Epithelial cell of prostate (primary cell): ENCODE results near the gene TNRC6B.
"Not testable (repeated sequence)": the region's sequence is repeated elsewhere in the genome, so short reads cannot be mapped to it uniquely, and the experiment has no call there.

Experiments used
- DNase-seq: peaks from one replicate; pipeline ENCODE4 v3.0.0-alpha.2; 2011; ENCODE audit warnings: low read depth, low spot score
- H3K27ac ChIP-seq: fragments of 450-650 bp; 2 replicates; pipeline ENCODE4 v1.5.1; 2017; ENCODE audit warnings: mild to moderate bottlenecking

Gene TNRC6B

DNA sequence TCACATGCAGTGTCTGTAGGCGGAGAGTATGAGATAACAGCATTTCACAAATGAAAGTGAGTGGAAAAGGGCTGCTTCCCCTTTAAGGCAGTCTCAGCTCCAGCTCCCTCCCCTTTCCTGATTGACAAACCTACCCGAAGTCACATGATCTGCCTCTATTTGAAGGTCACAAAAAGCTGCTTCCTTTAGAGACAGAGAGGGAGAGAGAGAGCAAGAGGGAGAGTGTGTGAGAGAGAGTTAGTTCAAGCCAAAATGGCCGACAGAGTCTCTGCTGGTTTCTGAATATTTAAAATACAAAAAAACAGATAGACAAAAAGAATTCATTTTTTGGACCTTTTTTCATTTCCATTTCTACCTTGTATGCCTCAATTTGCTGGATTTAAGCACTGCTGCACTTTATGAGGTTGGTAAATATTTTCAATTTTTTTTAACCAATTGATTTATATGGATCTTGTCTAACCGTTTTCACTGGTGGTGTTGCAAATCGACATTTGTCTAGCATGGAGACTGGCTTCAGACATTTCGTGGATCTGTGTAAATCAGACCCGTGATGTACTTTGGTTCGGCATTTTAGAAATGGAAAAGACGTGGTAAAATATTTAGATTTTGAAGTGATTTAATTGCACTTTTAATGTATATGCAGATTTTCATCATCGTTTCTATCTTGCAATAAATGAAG lies at the start of gene TNRC6B:
TNRC6B (plus strand) TSS at position 188 of the 679 bp plus-strand sequence; CDS start at position 399, 211 bp downstream.
- peak within 1 kb of the TSS; percentile 61 for H3K27ac ChIP-seq
- peak; percentile 91 for DNase-seq

GRCh38 chr22:40128989-40129388 lies 48.7 kb upstream of the TNRC6B start:
- no peak overlapping the region for H3K27ac ChIP-seq
- DNase-seq: no peak

DNA sequence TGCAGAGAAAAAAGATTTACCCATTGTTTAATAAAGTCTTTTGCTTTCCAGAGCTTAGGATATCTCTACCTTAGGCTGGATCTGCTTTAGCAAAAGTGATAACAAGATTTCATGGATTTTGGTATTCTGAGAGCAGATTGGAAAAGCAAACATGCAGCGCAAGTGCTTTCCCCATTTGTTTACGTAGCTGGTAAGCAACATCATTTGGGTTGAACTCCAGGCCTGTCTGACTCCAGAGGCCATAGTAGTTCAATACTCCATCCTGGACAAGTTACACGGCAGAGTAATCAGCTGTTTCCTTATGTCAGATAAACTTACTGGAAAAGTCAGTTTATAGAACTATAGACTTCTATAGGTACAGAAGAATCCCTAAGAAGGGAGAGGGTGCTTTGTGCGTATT lies 40.6 kb upstream of the TNRC6B start:
- DNase-seq: no peak
- H3K27ac ChIP-seq: no peak overlapping the region

GRCh38 chr22:40138866-40139265 lies 38.9 kb upstream of the TNRC6B start:
- H3K27ac ChIP-seq: no peak overlapping the region
- no peak for DNase-seq

DNA sequence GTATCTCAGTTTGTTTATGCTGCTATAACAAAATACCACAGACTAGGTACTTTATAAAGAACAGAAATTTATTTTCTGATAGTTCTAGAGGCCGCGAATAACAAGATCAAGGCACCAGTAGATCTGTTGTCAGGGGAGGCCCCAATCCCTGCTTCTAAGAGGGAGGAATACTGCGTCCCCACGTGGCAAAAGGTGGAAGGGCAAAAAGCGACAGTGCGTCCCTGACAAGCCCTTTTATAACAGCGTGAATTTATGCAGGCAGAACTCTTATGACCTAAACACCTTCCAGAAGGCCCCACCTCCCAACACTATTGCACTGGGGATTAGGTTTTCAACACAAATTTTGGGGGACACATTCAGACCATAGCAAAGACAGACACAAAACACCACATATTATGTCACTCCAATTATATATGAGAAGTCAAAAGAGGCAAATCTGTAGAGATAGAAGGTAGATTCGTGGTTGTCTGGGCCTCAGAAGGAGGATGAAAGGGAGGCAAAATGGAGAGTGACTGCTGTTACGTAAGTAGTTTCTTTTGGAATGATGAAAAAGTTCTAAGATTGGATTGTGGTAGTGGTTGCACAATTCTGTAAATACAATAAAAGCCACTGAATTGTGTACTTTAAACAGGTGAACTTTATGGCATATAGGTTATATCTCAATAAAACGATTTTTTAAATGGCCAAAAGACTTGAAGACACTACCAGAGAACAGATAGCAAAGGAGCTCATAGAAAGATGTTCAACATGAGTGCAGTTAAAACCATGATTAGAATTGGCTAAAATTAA lies 30.1 kb upstream of the TNRC6B start:
- no peak overlapping the region for H3K27ac ChIP-seq
- no peak for DNase-seq

DNA sequence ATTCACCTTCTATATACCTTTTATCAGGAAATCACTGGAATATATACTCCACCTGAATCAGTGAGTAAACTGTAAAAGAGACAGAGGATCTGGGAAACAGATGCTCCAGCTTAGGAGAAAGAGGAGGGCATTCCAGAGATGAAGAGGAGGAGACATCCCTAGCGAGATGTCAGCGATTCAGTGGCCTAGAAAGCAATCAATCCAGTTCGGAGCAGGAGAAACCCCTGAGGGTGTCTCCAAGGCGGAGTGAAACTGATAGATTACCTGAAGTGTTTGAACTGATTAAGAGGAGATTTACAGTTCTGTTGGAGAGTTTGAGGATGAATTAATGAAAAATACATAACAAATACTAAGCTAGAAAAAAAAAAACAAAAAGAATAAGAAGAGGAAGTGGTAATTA lies 24.5 kb upstream of the TNRC6B start:
- no peak for DNase-seq
- no peak overlapping the region for H3K27ac ChIP-seq

DNA sequence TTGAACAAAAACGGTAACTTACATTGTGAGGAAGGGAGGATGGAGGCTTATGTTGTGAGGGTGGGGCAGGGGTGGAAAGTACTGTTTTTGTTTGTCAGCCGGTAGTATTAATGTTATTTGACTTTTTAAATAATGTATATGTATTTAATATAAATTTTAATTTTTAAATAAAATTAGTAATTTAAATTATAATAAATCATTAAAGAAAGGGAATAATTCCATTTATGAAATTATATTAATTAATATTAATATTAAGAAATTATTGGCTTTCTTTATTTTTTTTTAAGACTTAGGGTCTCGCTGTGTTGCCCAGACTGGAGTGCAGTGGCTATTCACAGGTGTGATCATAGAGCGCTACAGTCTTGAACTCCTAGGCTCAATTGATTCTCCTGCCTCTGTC lies 24.0 kb upstream of the TNRC6B start:
- no peak for DNase-seq
- H3K27ac ChIP-seq: no peak overlapping the region

GRCh38 chr22:40156001-40156516 lies 21.7 kb upstream of the TNRC6B start:
- H3K27ac ChIP-seq: no peak overlapping the region
- DNase-seq: peak; percentile 55

DNA sequence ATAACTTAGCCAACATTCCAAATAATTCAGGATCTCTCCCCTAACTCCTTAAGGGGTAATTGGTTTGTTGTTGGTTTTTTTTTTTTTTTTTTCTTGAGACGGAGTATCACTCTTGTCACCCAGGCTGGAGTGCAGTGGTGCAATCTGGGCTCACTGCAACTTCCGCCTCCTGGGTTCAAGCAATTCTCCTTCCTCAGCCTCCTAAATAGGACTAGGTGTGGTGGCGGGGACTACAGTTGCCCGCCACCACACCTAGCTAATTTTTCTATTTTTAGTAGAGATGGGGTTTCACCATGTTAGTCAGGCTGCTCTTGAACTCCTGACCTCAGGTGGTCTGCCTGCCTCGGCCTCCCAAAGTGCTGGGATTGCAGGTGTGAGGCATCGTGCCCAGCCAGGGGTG lies 21.0 kb upstream of the TNRC6B start:
- DNase-seq, H3K27ac ChIP-seq: not testable (repeated sequence)

GRCh38 chr22:40157330-40157945 lies 20.3 kb upstream of the TNRC6B start:
- DNase-seq: no peak
- H3K27ac ChIP-seq: no peak overlapping the region

DNA sequence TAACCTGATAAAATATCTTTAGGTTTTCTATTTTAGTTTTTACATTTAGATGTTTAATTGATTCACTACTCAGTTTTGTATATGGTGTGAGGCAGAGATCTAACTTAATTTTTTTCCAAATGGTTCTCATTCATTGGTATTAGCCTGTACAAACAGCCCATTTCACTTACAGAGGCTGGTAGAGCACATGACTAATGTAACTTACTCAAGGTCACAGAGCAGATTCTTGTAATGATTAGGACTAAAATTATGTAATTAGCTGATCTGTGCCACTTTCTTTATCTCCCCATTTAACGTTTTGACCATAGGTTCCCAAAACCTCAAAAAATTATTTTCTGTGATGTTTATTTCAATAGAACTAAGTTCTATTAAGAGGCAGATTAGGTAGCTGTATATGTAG lies 16.5 kb upstream of the TNRC6B start:
- no peak overlapping the region for H3K27ac ChIP-seq
- no peak for DNase-seq

DNA sequence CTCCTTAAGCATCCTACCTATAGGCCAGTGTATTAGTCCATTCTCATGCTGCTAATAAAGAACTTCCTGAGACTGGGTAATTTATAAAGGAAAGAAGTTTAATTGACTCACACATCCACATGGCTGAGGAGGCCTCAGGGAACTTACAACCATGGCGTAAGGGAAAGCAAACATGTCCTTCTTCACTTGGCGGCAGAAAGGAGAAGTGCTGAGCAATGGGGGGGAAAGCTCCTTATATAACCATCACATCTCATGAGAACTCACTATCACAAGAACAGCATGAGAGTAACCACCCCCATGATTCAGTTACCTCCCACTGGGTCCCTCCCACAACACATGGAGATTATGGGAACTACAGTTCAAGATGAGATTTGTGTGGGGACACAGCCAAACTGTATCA lies 12.2 kb upstream of the TNRC6B start:
- H3K27ac ChIP-seq, DNase-seq: not testable (repeated sequence)

DNA sequence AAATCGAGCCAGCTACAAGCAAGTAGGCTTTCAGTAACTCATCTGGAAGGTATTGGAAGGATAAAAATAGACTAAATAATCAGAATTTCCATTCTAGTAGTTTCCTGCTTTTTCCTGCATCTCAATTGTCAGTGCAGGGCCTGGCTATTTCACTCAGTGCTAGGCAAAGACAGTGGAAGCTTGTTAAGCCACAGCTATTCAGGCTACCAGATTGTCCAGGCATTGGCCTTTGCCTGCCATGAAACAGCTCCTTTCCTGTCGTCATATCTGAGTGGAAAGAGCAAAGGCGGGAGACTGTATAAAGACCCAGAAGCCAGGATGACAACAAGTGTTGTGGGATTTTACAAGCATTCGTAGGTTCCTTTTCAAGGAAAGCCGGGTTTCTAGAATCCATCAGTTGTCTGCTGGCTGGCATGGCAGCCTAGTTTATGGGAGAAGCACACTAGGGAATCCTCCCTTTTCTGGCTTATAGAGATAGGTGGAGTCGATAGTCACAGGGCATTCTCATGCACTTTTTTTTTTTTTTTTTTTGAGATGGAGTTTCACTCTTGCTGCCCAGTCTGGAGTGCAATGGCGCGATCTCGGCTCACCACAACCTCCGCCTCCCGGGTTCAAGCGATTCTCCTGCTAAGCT lies 2.0 kb upstream of the TNRC6B start:
- H3K27ac ChIP-seq: no peak overlapping the region
- DNase-seq: no peak

- peak overlapping the region; percentile 61 for H3K27ac ChIP-seq
- DNase-seq: peak; percentile 40
Observed at GRCh38 chr22:40176921-40177737, 596 bp upstream of the TNRC6B start.

DNA sequence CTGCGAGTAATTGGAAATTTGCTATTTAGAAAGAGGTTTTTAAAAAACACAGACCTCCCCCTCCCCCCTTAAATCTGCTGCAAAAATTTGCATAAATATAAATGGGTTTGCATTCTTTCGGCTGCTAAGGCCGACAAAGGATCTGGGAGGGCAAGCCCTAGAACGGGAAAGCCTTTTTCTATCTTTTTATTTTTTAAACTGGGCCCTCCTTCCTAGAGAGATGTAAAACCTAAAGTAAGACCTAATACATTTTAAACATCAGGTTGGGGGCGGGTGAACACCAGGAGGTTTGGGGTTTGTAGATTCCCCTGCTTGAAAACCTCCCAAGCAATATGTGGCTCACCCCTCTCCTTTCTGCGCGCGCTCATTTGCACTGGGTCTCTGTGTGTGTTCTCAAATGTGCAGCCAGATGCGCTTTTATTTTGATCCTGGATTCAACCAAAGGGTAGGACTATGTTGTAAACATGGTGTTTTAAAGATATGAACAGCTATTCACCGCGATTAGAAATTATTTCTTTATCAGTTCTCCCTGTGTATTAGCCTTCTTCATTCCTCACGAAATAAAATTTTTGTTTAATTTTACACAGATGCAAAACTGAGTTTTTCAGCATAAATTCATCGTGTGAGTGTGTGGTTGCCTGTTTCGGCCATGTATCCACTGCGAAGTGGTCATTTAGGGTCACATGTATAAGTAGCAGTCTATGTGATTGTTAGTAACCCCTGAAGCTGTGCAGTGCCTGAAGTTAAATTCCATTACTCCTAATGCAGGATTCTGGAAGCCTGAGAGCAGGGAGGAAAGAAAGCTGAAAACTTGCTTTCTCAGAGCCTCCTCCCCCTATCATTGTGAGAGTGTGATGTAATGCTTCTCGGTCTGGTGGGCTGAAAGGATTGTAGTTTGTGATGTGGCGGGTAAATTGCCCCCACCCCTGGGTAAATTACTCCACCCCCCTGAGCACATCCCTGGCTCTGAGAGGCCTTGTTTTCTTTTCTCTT lies 988 bp downstream of the TNRC6B start:
- no peak for DNase-seq
- peak overlapping the region; percentile 61 for H3K27ac ChIP-seq

- peak overlapping the region; percentile 61 for H3K27ac ChIP-seq
- no peak for DNase-seq
Observed at GRCh38 chr22:40179526-40179925, 1.8 kb downstream of the TNRC6B start.

GRCh38 chr22:40180403-40180802 lies 2.7 kb downstream of the TNRC6B start:
- DNase-seq: no peak
- no peak overlapping the region for H3K27ac ChIP-seq

- no peak overlapping the region for H3K27ac ChIP-seq
- DNase-seq: no peak
Observed at GRCh38 chr22:40181323-40181722, 3.6 kb downstream of the TNRC6B start.
